WTC11 (cell line): ENCODE data around the gene SLC35B4.

Experiments used
- GABPB1 ChIP-seq: sonication (generic); formaldehyde crosslinking; IDR thresholded peaks from 2 replicates; pipeline ENCODE4 v1.8.1; 2023; ENCODE audit warnings: mild to moderate bottlenecking, missing genetic modification reagents
- SMAD4 ChIP-seq: sonication (generic); formaldehyde crosslinking; IDR thresholded peaks from 2 replicates; pipeline ENCODE4 v1.8.0; 2022; ENCODE audit warnings: mild to moderate bottlenecking, missing genetic modification reagents
- ZNF138 ChIP-seq: sonication (generic); formaldehyde crosslinking; conservative IDR thresholded peaks from 2 replicates; pipeline ENCODE4 v1.8.1; 2022; ENCODE audit warnings: mild to moderate bottlenecking, moderate library complexity, missing genetic modification reagents
- TF ChIP-seq, protein P1 (sequence below): sonication (generic); formaldehyde crosslinking; IDR thresholded peaks from 2 replicates; pipeline ENCODE4 v1.8.1; 2022; ENCODE audit warnings: missing genetic modification reagents, borderline replicate concordance
- TF ChIP-seq, protein P2 (sequence below): sonication (generic); formaldehyde crosslinking; IDR thresholded peaks from 2 replicates; pipeline ENCODE4 v1.8.0; 2022; ENCODE audit warnings: mild to moderate bottlenecking, missing genetic modification reagents
- TF ChIP-seq, protein P3 (sequence below): sonication (generic); formaldehyde crosslinking; IDR thresholded peaks from 2 replicates; pipeline ENCODE4 v1.8.1; 2023; ENCODE audit warnings: mild to moderate bottlenecking, missing genetic modification reagents, moderate library complexity
- TF ChIP-seq, protein P4 (sequence below): fragments of 200-600 bp; IDR thresholded peaks from 2 replicates; pipeline ENCODE4 v1.8.0; 2022; ENCODE audit warnings: antibody characterized with exemption
- TF ChIP-seq, protein P5 (sequence below): sonication (generic); formaldehyde crosslinking; IDR thresholded peaks from 2 replicates; pipeline ENCODE4 v1.8.1; 2022; ENCODE audit warnings: low read depth, mild to moderate bottlenecking, moderate library complexity, missing genetic modification reagents, borderline replicate concordance

DNA sequence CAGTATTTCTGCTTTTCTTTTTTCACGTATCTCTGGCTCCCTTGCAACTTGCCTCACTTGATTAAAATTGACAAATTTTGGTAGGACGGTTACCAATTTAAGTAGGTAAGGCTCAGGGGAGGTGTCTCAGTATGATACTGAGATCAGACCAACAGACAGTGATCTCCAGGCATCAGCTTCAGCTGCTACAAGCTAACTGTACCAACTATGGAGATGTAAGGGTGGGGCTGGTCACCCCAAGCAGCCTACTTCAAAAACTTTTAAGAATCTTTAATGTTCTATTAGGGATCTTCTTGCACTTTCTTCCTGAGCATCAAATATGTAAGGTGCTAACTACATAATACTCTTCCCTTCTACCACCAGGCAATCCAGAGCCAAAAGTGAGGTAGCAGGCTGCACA lies 26.9 kb downstream of the SLC35B4 start:
- TF ChIP-seq, protein P1, sequence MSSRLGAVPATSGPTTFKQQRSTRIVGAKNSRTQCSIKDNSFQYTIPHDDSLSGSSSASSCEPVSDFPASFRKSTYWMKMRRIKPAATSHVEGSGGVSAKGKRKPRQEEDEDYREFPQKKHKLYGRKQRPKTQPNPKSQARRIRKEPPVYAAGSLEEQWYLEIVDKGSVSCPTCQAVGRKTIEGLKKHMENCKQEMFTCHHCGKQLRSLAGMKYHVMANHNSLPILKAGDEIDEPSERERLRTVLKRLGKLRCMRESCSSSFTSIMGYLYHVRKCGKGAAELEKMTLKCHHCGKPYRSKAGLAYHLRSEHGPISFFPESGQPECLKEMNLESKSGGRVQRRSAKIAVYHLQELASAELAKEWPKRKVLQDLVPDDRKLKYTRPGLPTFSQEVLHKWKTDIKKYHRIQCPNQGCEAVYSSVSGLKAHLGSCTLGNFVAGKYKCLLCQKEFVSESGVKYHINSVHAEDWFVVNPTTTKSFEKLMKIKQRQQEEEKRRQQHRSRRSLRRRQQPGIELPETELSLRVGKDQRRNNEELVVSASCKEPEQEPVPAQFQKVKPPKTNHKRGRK (CRISPR knock-in tag) = no peak
- TF ChIP-seq, protein P2, sequence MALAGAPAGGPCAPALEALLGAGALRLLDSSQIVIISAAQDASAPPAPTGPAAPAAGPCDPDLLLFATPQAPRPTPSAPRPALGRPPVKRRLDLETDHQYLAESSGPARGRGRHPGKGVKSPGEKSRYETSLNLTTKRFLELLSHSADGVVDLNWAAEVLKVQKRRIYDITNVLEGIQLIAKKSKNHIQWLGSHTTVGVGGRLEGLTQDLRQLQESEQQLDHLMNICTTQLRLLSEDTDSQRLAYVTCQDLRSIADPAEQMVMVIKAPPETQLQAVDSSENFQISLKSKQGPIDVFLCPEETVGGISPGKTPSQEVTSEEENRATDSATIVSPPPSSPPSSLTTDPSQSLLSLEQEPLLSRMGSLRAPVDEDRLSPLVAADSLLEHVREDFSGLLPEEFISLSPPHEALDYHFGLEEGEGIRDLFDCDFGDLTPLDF (CRISPR knock-in tag) = no peak
- TF ChIP-seq SMAD4 (CRISPR knock-in tag) (no peak), ZNF138 (CRISPR knock-in tag) (no peak), GABPB1 (no peak)
- TF ChIP-seq, protein P3, sequence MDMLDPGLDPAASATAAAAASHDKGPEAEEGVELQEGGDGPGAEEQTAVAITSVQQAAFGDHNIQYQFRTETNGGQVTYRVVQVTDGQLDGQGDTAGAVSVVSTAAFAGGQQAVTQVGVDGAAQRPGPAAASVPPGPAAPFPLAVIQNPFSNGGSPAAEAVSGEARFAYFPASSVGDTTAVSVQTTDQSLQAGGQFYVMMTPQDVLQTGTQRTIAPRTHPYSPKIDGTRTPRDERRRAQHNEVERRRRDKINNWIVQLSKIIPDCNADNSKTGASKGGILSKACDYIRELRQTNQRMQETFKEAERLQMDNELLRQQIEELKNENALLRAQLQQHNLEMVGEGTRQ = no peak
- TF ChIP-seq, protein P4, sequence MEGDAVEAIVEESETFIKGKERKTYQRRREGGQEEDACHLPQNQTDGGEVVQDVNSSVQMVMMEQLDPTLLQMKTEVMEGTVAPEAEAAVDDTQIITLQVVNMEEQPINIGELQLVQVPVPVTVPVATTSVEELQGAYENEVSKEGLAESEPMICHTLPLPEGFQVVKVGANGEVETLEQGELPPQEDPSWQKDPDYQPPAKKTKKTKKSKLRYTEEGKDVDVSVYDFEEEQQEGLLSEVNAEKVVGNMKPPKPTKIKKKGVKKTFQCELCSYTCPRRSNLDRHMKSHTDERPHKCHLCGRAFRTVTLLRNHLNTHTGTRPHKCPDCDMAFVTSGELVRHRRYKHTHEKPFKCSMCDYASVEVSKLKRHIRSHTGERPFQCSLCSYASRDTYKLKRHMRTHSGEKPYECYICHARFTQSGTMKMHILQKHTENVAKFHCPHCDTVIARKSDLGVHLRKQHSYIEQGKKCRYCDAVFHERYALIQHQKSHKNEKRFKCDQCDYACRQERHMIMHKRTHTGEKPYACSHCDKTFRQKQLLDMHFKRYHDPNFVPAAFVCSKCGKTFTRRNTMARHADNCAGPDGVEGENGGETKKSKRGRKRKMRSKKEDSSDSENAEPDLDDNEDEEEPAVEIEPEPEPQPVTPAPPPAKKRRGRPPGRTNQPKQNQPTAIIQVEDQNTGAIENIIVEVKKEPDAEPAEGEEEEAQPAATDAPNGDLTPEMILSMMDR = no peak
- TF ChIP-seq, protein P5, sequence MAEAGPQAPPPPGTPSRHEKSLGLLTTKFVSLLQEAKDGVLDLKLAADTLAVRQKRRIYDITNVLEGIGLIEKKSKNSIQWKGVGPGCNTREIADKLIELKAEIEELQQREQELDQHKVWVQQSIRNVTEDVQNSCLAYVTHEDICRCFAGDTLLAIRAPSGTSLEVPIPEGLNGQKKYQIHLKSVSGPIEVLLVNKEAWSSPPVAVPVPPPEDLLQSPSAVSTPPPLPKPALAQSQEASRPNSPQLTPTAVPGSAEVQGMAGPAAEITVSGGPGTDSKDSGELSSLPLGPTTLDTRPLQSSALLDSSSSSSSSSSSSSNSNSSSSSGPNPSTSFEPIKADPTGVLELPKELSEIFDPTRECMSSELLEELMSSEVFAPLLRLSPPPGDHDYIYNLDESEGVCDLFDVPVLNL (CRISPR knock-in tag) = no peak
